ENCODE results near the gene ZYG11B. TPM values are rescaled to one million over a fixed set of nuclear protein-coding genes. Genes with fewer than 3 reads are reported as not detected.
"Not testable (repeated sequence)": the region's sequence is repeated elsewhere in the genome, so short reads cannot be mapped to it uniquely, and the experiment has no call there.

The ZYG11B gene
- total RNA-seq, 1 experiment from 2014 or later = 20.6 TPM

GRCh38 chr1:52836035-52836434 is 109.8 kb downstream of the ZYG11B start:
- H3K18ac ChIP-seq (ENCODE audit: insufficient read length, low read depth, low read length) = no peak overlapping the region
- H3K27me3 Mint-ChIP-seq (ENCODE audit: low read depth) = peaks cover 4% of the 10 kb centered on the region

GRCh38 chr1:52839175-52839574 is 112.9 kb downstream of the ZYG11B start:
- H3K79me1 ChIP-seq (ENCODE audit: insufficient read depth, low read depth, low read length, poor library complexity, severe bottlenecking); H4K91ac ChIP-seq (ENCODE audit: insufficient read length, low read depth, low read length); H3K18ac ChIP-seq (ENCODE audit: insufficient read length, low read depth, low read length); H2BK15ac ChIP-seq (ENCODE audit: low read depth, low read length); DNase-seq; H4K8ac ChIP-seq (replicated peaks; ENCODE audit: insufficient read length, low read depth, low read length); H2BK20ac ChIP-seq (ENCODE audit: low read depth, low read length, poor library complexity, severe bottlenecking); H2BK12ac ChIP-seq (ENCODE audit: insufficient read length, low read depth, low read length); H4K5ac ChIP-seq (ENCODE audit: insufficient read length, low read depth, low read length); H2AK5ac ChIP-seq (ENCODE audit: insufficient read length, low read length); H2BK5ac ChIP-seq (ENCODE audit: insufficient read length, low read length); H2AFZ ChIP-seq (ENCODE audit: low read length); H3K4me1 ChIP-seq (ENCODE audit: insufficient read depth, low read length); H3K9me3 ChIP-seq (ENCODE audit: control insufficient read depth, low read depth, low read length); H3K36me3 Mint-ChIP-seq (ENCODE audit: insufficient read depth in 1 of 3, low read depth in 3 of 3); H3K4me2 ChIP-seq (ENCODE audit: insufficient read depth, insufficient read length, low read length); H3K4ac ChIP-seq (ENCODE audit: low read depth, low read length); H3K9me3 Mint-ChIP-seq; H4K20me1 ChIP-seq (ENCODE audit: control insufficient read depth, insufficient read depth, insufficient read length); H3K4me3 Mint-ChIP-seq; H3K27ac ChIP-seq (ENCODE audit: insufficient read length, low read depth, low read length); H3K79me2 ChIP-seq (ENCODE audit: insufficient read depth, low read length); H3T11ph ChIP-seq (ENCODE audit: low read length); H3K23ac ChIP-seq (ENCODE audit: insufficient read length, low read depth, low read length); H2BK120ac ChIP-seq (ENCODE audit: low read depth, low read length, poor library complexity, severe bottlenecking); H3K27me3 ChIP-seq (ENCODE audit: insufficient read depth, low read length); H3K14ac ChIP-seq (ENCODE audit: insufficient read depth, low read length); H3K9ac ChIP-seq (ENCODE audit: extremely low read depth, insufficient read length, low read length); H3K56ac ChIP-seq (ENCODE audit: insufficient read length, low read depth, low read length); H3K27ac Mint-ChIP-seq: not testable (repeated sequence)
- Mint-ChIP-seq H3K27me3 (ENCODE audit: low read depth) (peaks cover 34% of the 10 kb centered on the region), H3K4me1 (peaks cover 19 to 31% of the 10 kb centered on the region in 2 experiments)
- peaks cover 10% of the 10 kb centered on the region for H3K23me2 ChIP-seq (ENCODE audit: insufficient read length, low read depth, low read length, poor library complexity, severe bottlenecking)
- no CpG with 5 or more reads among the region's 10 CpGs for WGBS (ENCODE audit: extremely low coverage, insufficient read length, low lambda C conversion rate)

More at GRCh38 chr1:52836035-52836434, 109.8 kb downstream of the ZYG11B start:
- no peak overlapping the region for H2BK15ac ChIP-seq (ENCODE audit: low read depth, low read length)
- H2BK5ac ChIP-seq (ENCODE audit: insufficient read length, low read length) = no peak overlapping the region
- peak overlapping the region in 1 of 3 experiments; percentile 0; a peak in 2 of 7 replicates for H3K27ac Mint-ChIP-seq
- H2BK120ac ChIP-seq (ENCODE audit: low read depth, low read length, poor library complexity, severe bottlenecking) = no peak overlapping the region
- no peak overlapping the region for H4K5ac ChIP-seq (ENCODE audit: insufficient read length, low read depth, low read length)
- H3K9me3 Mint-ChIP-seq = no peaks in the 10 kb centered on the region
- no peaks in the 10 kb centered on the region for H3K36me3 Mint-ChIP-seq (ENCODE audit: insufficient read depth in 1 of 3, low read depth in 3 of 3)
- DNase-seq = no peak
- H3K4me1 ChIP-seq (ENCODE audit: insufficient read depth, low read length) = no peaks in the 10 kb centered on the region
- H4K20me1 ChIP-seq (ENCODE audit: control insufficient read depth, insufficient read depth, insufficient read length) = no peaks in the 10 kb centered on the region
- H3K9me3 ChIP-seq (ENCODE audit: control insufficient read depth, low read depth, low read length) = no peaks in the 10 kb centered on the region
- H2BK12ac ChIP-seq (ENCODE audit: insufficient read length, low read depth, low read length) = no peak overlapping the region
- H4K91ac ChIP-seq (ENCODE audit: insufficient read length, low read depth, low read length) = no peak overlapping the region
- no peak for TF ChIP-seq CTCF (conservative IDR thresholded peaks at IDR 0.05)
- no peak overlapping the region for H3K56ac ChIP-seq (ENCODE audit: insufficient read length, low read depth, low read length)
- no peak overlapping the region for H2AK5ac ChIP-seq (ENCODE audit: insufficient read length, low read length)
- WGBS (ENCODE audit: extremely low coverage, insufficient read length, low lambda C conversion rate) = no CpG with 5 or more reads among the region's 3 CpGs
- peaks cover 24 to 35% of the 10 kb centered on the region in 2 experiments for H3K4me1 Mint-ChIP-seq
- no peak overlapping the region for H2AFZ ChIP-seq (ENCODE audit: low read length)
- H4K8ac ChIP-seq (replicated peaks; ENCODE audit: insufficient read length, low read depth, low read length) = no peak overlapping the region
- H3K4me2 ChIP-seq (ENCODE audit: insufficient read depth, insufficient read length, low read length) = no peak overlapping the region
- no peak overlapping the region for H3K23ac ChIP-seq (ENCODE audit: insufficient read length, low read depth, low read length)
- no peak overlapping the region for H3K9ac ChIP-seq (ENCODE audit: extremely low read depth, insufficient read length, low read length)
- no peak overlapping the region for H3K14ac ChIP-seq (ENCODE audit: insufficient read depth, low read length)
- H3K79me1 ChIP-seq (ENCODE audit: insufficient read depth, low read depth, low read length, poor library complexity, severe bottlenecking) = no peaks in the 10 kb centered on the region
- H3K4ac ChIP-seq (ENCODE audit: low read depth, low read length) = no peak overlapping the region
- no peak overlapping the region for H3K4me3 Mint-ChIP-seq
- no peaks in the 10 kb centered on the region for H3K27me3 ChIP-seq (ENCODE audit: insufficient read depth, low read length)
- H3K27ac ChIP-seq (ENCODE audit: insufficient read length, low read depth, low read length) = no peak overlapping the region
- H3K23me2 ChIP-seq (ENCODE audit: insufficient read length, low read depth, low read length, poor library complexity, severe bottlenecking) = no peaks in the 10 kb centered on the region
- no peak overlapping the region for H3T11ph ChIP-seq (ENCODE audit: low read length)
- no peaks in the 10 kb centered on the region for H3K79me2 ChIP-seq (ENCODE audit: insufficient read depth, low read length)
- H2BK20ac ChIP-seq (ENCODE audit: low read depth, low read length, poor library complexity, severe bottlenecking) = no peak overlapping the region

Data from H9 (cell line).